Muscle of leg (tissue), 11 donors: ENCODE results near the gene CMC1. TPM values are rescaled to one million over a fixed set of nuclear protein-coding genes. Genes with fewer than 3 reads are reported as not detected.
"Not testable (repeated sequence)": the region's sequence is repeated elsewhere in the genome, so short reads cannot be mapped to it uniquely, and the experiment has no call there.

Source experiments
- DNase-seq: peaks from one replicate; pipeline ENCODE4 v3.0.0; 2013
- H3K27ac ChIP-seq: one replicate; pipeline ENCODE4 v1.5.1; 2013; ENCODE audit warnings: mild to moderate bottlenecking, low read length, control low read depth
- H3K27me3 ChIP-seq: one replicate; pipeline ENCODE4 v1.6.1; 2013; ENCODE audit warnings: low read length; ENCODE audit not compliant: control insufficient read depth, insufficient read depth
- H3K36me3 ChIP-seq: one replicate; pipeline ENCODE4 v1.6.1; 2013; ENCODE audit warnings: low read length; ENCODE audit not compliant: control insufficient read depth, insufficient read depth
- H3K4me1 ChIP-seq: one replicate; pipeline ENCODE4 v1.6.1; 2013; ENCODE audit warnings: low read length; ENCODE audit not compliant: control insufficient read depth, insufficient read depth
- H3K4me3 ChIP-seq: one replicate; pipeline ENCODE4 v1.5.1; 2013; ENCODE audit warnings: low read length, control low read depth
- H3K9me3 ChIP-seq: replicated peaks from 2 replicates; pipeline ENCODE4 v1.6.1; 2013; ENCODE audit warnings: low read depth, low read length; ENCODE audit not compliant: control insufficient read depth
- WGBS: methylation state at CpG from one replicate; pipeline ENCODE4 v1.1.5; 2013; ENCODE audit warnings: missing lambda C conversion rate; ENCODE audit not compliant: insufficient coverage; 5-methylcytosine and 5-hydroxymethylcytosine counted together
- polyA plus RNA-seq, 8 donors: library from polyadenylated mRNA; unstranded; fragments of 120-200 nt; gene quantifications; one replicate each; pipeline versions ENCODE4 v1.2.1 to v1.2.3, GENCODE V29; 2013; ENCODE audit warnings: inconsistent platforms in 1 of 8, low replicate concordance in 1 of 8; ENCODE audit not compliant: insufficient read length in 8 of 8, insufficient read depth in 1 of 8
- total RNA-seq: library from RNA; stranded (reverse); fragments of 120-200 nt; gene quantifications from one replicate; pipeline ENCODE4 v1.2.4, GENCODE V29; 2013

CMC1 gene
- total and polyA plus RNA-seq, 9 donors, result 10.7 to 25.8 (median 19.6) TPM

- H3K36me3 ChIP-seq, result peaks cover 11% of the 10 kb centered on the region
- no peak overlapping the region for H3K4me3 ChIP-seq
- no peak overlapping the region for H3K27ac ChIP-seq
- no peaks in the 10 kb centered on the region for H3K27me3 ChIP-seq
- H3K4me1 ChIP-seq, result no peaks in the 10 kb centered on the region
- H3K9me3 ChIP-seq, result peaks cover 16% of the 10 kb centered on the region
- DNase-seq, result no peak
- no CpG with 5 or more reads among the region's 1 CpG for WGBS
Observed at GRCh38 chr3:28268989-28269388, 27.6 kb downstream of the CMC1 start.

DNA sequence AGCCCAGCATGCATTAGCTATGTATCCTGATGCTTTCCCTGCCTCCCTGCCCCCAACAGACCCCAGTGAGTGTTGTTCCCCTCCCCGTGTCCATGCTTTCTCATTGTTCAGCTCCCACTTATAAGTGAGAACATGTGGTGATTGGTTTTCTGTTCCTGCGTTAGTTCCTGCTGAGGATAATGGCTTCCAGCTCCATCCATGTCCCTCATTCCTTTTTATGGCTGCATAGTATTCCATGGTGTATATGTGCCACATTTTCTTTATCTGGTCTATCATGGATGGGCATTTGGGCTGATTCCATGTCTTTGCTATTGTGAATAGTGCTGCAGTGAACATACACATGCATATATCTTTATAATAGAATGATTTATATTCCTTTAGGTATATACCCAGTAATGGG, 28.5 kb downstream of the CMC1 start:
- WGBS, result no CpG with 5 or more reads among the region's 2 CpGs
- not testable (repeated sequence) for DNase-seq, H3K4me1 ChIP-seq, H3K27ac ChIP-seq, H3K27me3 ChIP-seq, H3K4me3 ChIP-seq
- peaks cover 13% of the 10 kb centered on the region for H3K36me3 ChIP-seq
- peaks cover 19% of the 10 kb centered on the region for H3K9me3 ChIP-seq

- no peak for DNase-seq
- Histone ChIP-seq H3K9me3 (peaks cover 21% of the 10 kb centered on the region), H3K27ac (no peak overlapping the region), H3K4me3 (no peak overlapping the region), H3K36me3 (peaks cover 15% of the 10 kb centered on the region), H3K4me1 (no peaks in the 10 kb centered on the region), H3K27me3 (no peaks in the 10 kb centered on the region)
Observed at GRCh38 chr3:28273837-28274236, 32.4 kb downstream of the CMC1 start.

DNA sequence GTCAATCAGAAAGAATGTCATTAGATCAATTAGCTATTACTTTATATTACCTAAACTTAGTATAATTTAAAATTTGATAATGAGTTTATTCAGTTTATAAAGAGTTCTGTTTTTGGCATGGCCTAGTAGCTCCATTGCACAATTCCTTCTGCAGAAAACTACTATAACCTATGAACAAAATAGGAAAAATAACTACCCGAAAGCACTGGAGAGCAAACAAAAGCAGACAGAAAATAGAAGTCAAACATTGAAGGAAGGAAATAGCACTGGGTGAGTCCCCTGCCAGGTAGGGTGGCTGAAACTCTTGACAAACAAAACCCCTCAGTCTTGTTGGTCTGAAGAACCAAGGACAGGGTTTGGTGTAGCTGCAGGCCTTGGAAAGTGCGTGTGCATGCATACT, 37.5 kb downstream of the CMC1 start:
- no peak for DNase-seq
- WGBS, result no CpG with 5 or more reads among the region's 2 CpGs
- Histone ChIP-seq H3K4me3 (no peak overlapping the region), H3K27ac (no peak overlapping the region), H3K27me3 (no peaks in the 10 kb centered on the region), H3K4me1 (no peaks in the 10 kb centered on the region), H3K36me3 (peaks cover 9% of the 10 kb centered on the region), H3K9me3 (peaks cover 4% of the 10 kb centered on the region)

- Histone ChIP-seq H3K9me3 (peaks cover 2% of the 10 kb centered on the region), H3K4me1 (no peaks in the 10 kb centered on the region), H3K27ac (no peak overlapping the region), H3K4me3 (no peak overlapping the region), H3K36me3 (peaks cover 9% of the 10 kb centered on the region), H3K27me3 (no peaks in the 10 kb centered on the region)
- no CpG with 5 or more reads among the region's 4 CpGs for WGBS
- DNase-seq, result no peak
Observed at GRCh38 chr3:28279770-28280169, 38.4 kb downstream of the CMC1 start.

- DNase-seq, result no peak
- no peak overlapping the region for H3K27ac ChIP-seq
- H3K4me3 ChIP-seq, result no peak overlapping the region
- H3K27me3 ChIP-seq, result no peaks in the 10 kb centered on the region
- H3K36me3 ChIP-seq, result peaks cover 2% of the 10 kb centered on the region
- no CpG with 5 or more reads among the region's 3 CpGs for WGBS
- H3K9me3 ChIP-seq, result peaks cover under 1% of the 10 kb centered on the region
- H3K4me1 ChIP-seq, result no peaks in the 10 kb centered on the region
Observed at GRCh38 chr3:28280781-28281180, 39.4 kb downstream of the CMC1 start.

GRCh38 chr3:28286595-28286994, 45.2 kb downstream of the CMC1 start:
- peaks cover 3% of the 10 kb centered on the region for H3K36me3 ChIP-seq
- DNase-seq, result peak; percentile 74
- H3K27me3 ChIP-seq, result no peaks in the 10 kb centered on the region
- H3K27ac ChIP-seq, result no peak overlapping the region
- no peak overlapping the region for H3K4me3 ChIP-seq
- H3K9me3 ChIP-seq, result peaks cover 4% of the 10 kb centered on the region
- no peaks in the 10 kb centered on the region for H3K4me1 ChIP-seq

- no peak for DNase-seq
- no peaks in the 10 kb centered on the region for H3K4me1 ChIP-seq
- no CpG with 5 or more reads among the region's 2 CpGs for WGBS
- H3K36me3 ChIP-seq, result peaks cover 3% of the 10 kb centered on the region
- no peak overlapping the region for H3K27ac ChIP-seq
- no peak overlapping the region for H3K4me3 ChIP-seq
- peaks cover 4% of the 10 kb centered on the region for H3K9me3 ChIP-seq
- no peaks in the 10 kb centered on the region for H3K27me3 ChIP-seq
Observed at GRCh38 chr3:28287046-28287445, 45.6 kb downstream of the CMC1 start.

- H3K4me3 ChIP-seq, result no peak overlapping the region
- DNase-seq, result no peak
- no CpG with 5 or more reads among the region's 1 CpG for WGBS
Observed at GRCh38 chr3:28290863-28291300, 49.5 kb downstream of the CMC1 start.

DNA sequence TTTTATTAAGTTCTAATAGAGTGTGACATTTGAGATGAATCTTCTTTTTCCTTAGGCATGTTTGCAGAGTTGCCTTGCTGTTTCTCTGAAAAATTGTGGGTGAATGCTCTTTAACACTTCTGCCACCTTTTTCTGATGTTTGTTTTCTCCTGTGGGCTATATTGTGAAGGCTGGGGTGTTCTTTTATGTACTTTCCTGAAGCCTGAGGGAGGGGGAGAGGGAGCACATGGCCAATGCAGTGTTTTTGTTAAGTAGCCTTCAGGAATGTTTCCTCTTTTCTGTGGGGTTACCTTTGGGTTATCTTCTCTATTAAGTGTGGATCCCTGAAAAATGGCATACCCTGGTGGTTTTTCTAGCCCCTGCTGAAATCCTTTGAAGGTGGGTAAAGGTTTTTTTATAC, 50.2 kb downstream of the CMC1 start:
- Histone ChIP-seq H3K27me3 (no peaks in the 10 kb centered on the region), H3K27ac (no peak overlapping the region), H3K4me3 (no peak overlapping the region), H3K36me3 (peaks cover 3% of the 10 kb centered on the region), H3K4me1 (no peaks in the 10 kb centered on the region), H3K9me3 (peaks cover 4% of the 10 kb centered on the region)
- DNase-seq, result no peak

More at GRCh38 chr3:28290863-28291300, 49.5 kb downstream of the CMC1 start:
- Histone ChIP-seq H3K27me3 (no peaks in the 10 kb centered on the region), H3K27ac (no peak overlapping the region), H3K4me1 (no peaks in the 10 kb centered on the region), H3K36me3 (peaks cover 3% of the 10 kb centered on the region), H3K9me3 (peaks cover 4% of the 10 kb centered on the region)

GRCh38 chr3:28292622-28293021, 51.2 kb downstream of the CMC1 start:
- WGBS, result no CpG with 5 or more reads among the region's 4 CpGs
- no peaks in the 10 kb centered on the region for H3K4me1 ChIP-seq
- no peak for DNase-seq
- H3K4me3 ChIP-seq, result no peak overlapping the region
- H3K9me3 ChIP-seq, result peaks cover 4% of the 10 kb centered on the region
- no peak overlapping the region for H3K27ac ChIP-seq
- peaks cover 3% of the 10 kb centered on the region for H3K36me3 ChIP-seq
- no peaks in the 10 kb centered on the region for H3K27me3 ChIP-seq
